GM18951 (cell line): ENCODE measurements around the gene KDM6A.
"Not testable (repeated sequence)": the region's sequence is repeated elsewhere in the genome, so short reads cannot be mapped to it uniquely, and the experiment has no call there.

ENCODE experiments used
- POLR2A ChIP-seq: IDR thresholded peaks from 4 replicates; pipeline ENCODE4 v1.6.1; 2011; ENCODE audit warnings: mild to moderate bottlenecking; ENCODE audit not compliant: insufficient read length, insufficient read depth; ENCODE audit errors: extremely low read depth
- in situ Hi-C: fragments of 300-500 bp; cut with MboI; formaldehyde crosslinking; loops from one replicate; pipeline ENCODE4 v1.12.0; 2022; ENCODE audit warnings: low sequenced_read_pairs, mixed read lengths, inconsistent platforms; ENCODE audit not compliant: unreplicated experiment

The KDM6A gene

GRCh38 chrX:45026036-45026435 is 153.0 kb downstream of the KDM6A start:
- TF ChIP-seq POLR2A: no peak
- in situ Hi-C loops: no loop called here

GRCh38 chrX:45031830-45032378 is 158.9 kb downstream of the KDM6A start:
- in situ Hi-C loops: no loop called here
- no peak for TF ChIP-seq POLR2A

GRCh38 chrX:45035071-45035470 is 162.1 kb downstream of the KDM6A start:
- TF ChIP-seq POLR2A: no peak
- in situ Hi-C loops: no loop called here

- in situ Hi-C loops: no loop called here
- TF ChIP-seq POLR2A: no peak
Observed at GRCh38 chrX:45036161-45036560, 163.2 kb downstream of the KDM6A start.

- in situ Hi-C loops: not testable (repeated sequence)
Observed at GRCh38 chrX:45040137-45040536, 167.1 kb downstream of the KDM6A start.

- TF ChIP-seq POLR2A: no peak
- in situ Hi-C loops: no loop called here
Observed at GRCh38 chrX:45046417-45046816, 173.4 kb downstream of the KDM6A start.

- in situ Hi-C loops: no loop called here
- no peak for TF ChIP-seq POLR2A
Observed at GRCh38 chrX:45050558-45050957, 177.6 kb downstream of the KDM6A start.

GRCh38 chrX:45056428-45057145 is 183.6 kb downstream of the KDM6A start:
- no peak for TF ChIP-seq POLR2A
- in situ Hi-C loops: no loop called here

- in situ Hi-C loops: not testable (repeated sequence)
Observed at GRCh38 chrX:45059906-45060305, 186.9 kb downstream of the KDM6A start.

GRCh38 chrX:45063319-45064095 is 190.5 kb downstream of the KDM6A start:
- in situ Hi-C loops: no loop called here

GRCh38 chrX:45068569-45068968 is 195.6 kb downstream of the KDM6A start:
- TF ChIP-seq POLR2A: no peak
- in situ Hi-C loops: no loop called here

More at GRCh38 chrX:45063319-45064095, 190.5 kb downstream of the KDM6A start:
- TF ChIP-seq POLR2A: no peak

GRCh38 chrX:45070116-45071007 is 197.4 kb downstream of the KDM6A start:
- TF ChIP-seq POLR2A: no peak
- in situ Hi-C loops: no loop called here

- in situ Hi-C loops: not testable (repeated sequence)
Observed at GRCh38 chrX:45073011-45073410, 200.0 kb downstream of the KDM6A start.
